Central memory CD4-positive, alpha-beta T cell (primary cell): ENCODE data around the gene PLEKHA8.
"Not testable (repeated sequence)": the region's sequence is repeated elsewhere in the genome, so short reads cannot be mapped to it uniquely, and the experiment has no call there.

Experiments
- DNase-seq: peaks from one replicate; pipeline ENCODE4 v3.0.0; 2022

Gene PLEKHA8

GRCh38 chr7:30066687-30067086 lies 38.5 kb downstream of the PLEKHA8 start:
- DNase-seq, result no peak

DNA sequence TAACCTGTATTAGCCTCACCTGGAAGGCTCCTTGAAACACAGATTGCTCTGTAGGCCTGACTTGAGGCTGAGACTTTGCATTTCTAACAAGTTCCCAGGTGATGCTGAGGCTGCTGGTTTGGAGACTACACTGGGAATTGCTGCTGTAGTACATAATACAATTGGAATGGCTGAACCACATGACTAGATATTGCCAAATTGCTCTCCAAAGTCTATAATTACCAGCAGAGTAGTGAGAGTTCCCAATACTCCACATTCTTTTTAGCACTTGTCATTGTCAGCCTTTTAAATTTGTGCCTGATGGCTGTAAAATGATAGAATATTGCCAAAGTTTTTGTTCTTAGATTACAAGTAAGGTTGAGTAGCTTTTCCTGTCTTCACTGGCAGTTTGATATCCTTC lies 39.9 kb downstream of the PLEKHA8 start:
- no peak for DNase-seq

DNA sequence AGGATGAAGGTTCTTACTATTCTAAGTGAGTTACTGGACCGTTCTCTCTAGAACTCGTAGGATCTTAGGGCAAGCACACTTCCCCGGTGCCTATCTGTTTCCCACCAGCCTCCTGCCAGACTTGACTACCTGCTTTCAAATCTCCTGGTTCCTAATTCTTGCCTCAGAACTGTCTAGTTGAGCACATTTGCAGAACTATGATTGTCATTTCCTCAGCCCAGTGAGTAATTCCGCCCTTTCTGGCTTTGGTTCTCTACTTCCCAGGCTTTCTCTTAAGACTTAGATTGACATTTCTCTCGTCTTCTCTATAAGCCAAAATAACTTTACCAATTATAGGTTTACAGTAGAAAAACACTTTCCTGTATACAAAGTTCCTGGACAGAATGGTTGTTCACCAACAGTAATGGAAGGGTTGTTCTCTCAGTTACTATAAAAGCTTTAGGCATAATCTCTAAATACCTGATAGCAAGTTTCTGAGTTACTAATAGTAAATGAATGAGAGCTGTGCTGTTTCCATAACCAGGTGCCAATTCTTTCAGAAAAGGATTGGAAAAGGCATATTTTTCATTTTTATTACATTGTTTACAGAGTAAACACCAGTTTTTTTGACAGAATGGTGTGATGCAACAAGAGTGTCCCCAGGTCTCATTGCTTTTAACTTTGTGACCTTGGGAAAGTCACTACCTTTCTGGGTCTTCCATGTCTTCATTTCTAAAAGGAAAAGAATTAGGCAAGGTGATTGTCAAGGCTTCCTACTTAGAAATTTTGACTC lies 41.1 kb downstream of the PLEKHA8 start:
- DNase-seq, result no peak

GRCh38 chr7:30070052-30070451 lies 41.8 kb downstream of the PLEKHA8 start:
- DNase-seq, result no peak

DNA sequence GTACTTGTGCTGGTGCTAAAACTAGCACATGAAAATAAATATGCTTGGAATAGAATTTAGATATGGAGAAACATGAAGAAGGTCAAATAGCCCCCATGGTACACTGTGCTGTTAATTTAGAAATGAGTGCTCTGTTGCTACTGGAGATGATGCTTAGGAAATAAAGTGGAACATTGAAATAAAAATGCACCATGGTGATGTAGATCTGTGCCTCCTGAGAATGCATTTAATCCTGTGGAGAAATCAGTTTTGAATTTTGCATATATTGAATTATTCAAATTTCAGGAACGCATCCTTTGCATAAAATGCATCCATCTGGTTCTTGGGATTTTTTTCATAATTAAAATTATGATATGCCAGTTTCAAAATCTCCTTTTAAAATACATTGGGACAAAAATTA lies 44.5 kb downstream of the PLEKHA8 start:
- no peak for DNase-seq

GRCh38 chr7:30074422-30075030 lies 46.3 kb downstream of the PLEKHA8 start:
- DNase-seq, result peak; percentile 6

GRCh38 chr7:30076411-30076810 lies 48.2 kb downstream of the PLEKHA8 start:
- no peak for DNase-seq

- no peak for DNase-seq
These were observed 50.1 kb downstream of the PLEKHA8 start for GRCh38 chr7:30078280-30078679.

DNA sequence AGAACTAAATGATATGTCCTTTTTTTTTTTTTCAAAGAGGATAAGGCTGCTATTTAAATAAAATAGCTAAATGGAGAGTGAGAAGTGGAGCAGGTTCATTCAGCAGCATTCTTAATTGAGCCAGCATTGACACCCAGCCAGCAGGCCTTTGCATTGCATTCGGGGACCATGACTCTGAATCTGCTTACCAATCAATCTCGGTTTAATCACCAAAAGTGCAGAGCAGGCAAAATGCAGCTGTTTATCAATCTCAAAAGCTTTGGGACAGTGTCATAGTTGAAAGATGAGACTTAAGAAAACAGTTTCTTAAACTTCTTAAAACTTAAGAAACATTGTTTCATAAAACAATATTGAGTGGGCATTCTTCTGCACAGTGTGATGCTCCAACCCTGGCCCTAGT lies 51.7 kb downstream of the PLEKHA8 start:
- no peak for DNase-seq

DNA sequence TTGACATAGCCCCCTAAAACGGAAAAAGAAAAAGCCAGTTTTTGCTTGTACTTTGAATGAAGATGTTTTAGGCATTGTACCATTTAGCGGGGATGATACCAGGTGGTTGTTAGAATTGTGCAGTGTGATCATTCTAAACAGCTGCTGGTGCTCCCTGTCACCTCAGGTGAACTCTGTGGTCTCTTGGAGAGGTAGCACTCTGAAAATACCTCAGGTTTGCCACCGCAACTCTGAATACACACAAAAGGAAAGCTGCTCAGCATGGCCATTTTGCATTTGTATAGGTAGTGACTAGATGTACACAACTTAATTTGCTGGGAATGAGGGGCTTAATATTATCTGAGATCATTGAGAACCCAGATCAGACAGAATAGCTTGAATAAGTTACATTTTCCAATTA lies 52.6 kb downstream of the PLEKHA8 start:
- DNase-seq, result no peak

GRCh38 chr7:30082686-30083085 lies 54.5 kb downstream of the PLEKHA8 start:
- no peak for DNase-seq

DNA sequence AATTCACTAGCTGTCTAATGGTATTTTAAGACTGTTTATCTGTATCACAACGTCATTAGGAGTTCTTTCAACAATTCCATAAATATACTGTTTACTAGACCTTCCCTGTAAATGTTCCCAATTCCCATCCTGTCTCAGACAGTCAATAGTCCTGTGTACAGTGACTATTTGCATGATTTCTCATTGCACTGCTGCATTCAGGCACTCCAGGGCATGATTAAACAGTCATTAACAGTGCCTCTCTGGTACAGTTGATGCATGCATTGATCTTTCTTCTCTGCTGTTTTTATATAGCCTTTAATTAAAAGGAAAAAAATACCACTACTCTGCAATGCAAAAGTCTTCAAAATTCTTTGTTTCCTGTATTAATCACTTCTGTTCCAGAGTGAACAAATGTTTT lies 55.1 kb downstream of the PLEKHA8 start:
- DNase-seq, result no peak

DNA sequence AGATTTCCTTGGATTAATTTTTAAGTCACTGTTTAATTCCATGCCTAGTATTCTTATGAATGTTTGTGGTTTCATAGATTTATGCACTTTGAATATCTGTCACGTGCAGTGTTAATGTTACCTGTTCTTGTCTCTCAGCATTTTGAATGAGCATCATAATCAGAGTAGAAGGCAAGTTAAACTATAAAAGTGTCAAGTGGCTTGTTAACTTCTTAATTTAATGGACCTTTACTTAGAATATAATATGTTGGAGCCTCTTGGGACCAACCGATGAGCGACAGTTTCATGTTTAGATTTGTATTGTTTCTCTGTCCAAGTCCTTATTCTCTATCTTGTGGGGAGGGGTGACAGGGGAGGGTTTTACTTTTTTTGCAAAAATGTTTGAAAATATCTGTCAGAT lies 56.0 kb downstream of the PLEKHA8 start:
- no peak for DNase-seq

GRCh38 chr7:30086529-30086928 lies 58.3 kb downstream of the PLEKHA8 start:
- DNase-seq, result no peak

GRCh38 chr7:30087371-30087770 lies 59.2 kb downstream of the PLEKHA8 start:
- DNase-seq, result no peak

DNA sequence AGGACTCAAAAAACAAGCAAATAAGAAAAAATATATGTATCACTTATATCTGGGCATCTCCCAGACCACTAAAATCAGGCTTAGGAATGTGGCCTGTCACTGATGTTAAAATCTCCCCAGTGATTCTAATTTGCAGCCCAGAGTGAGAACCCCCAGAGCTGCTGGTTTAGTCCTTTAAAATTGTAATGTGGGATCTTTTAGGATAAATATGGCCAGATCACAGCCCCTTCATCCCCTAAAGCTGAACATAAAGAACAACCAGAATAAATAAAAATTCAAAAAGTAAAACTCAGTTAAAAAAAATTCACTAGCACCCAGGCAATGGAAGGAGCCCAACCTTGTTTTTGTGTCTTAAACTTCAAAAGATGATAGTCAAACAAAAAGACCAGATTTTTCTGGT lies 60.1 kb downstream of the PLEKHA8 start:
- no peak for DNase-seq

- no peak for DNase-seq
These were observed 61.9 kb downstream of the PLEKHA8 start for GRCh38 chr7:30090111-30090510.

- DNase-seq, result no peak
These were observed 63.3 kb downstream of the PLEKHA8 start for GRCh38 chr7:30091491-30091912.

DNA sequence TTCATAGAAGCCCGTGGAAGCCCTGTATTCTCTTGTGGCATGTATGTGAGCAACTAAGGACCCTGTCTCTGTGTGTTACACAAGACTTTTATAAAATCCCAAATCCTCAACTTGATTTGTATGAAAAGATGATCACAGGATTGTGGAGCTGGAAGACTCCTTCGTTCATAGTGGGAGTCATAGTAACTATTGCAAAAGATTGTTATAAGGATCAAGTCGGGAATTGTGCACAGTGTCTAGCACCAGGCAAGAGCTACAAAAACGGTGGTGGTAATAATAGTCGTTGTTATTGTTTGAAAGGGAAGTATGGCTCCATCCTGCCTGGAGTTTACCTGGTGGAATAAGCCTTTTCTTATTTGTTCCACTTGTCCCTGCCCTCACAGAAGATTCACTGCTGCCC lies 63.8 kb downstream of the PLEKHA8 start:
- DNase-seq, result no peak

GRCh38 chr7:30093420-30093952 lies 65.3 kb downstream of the PLEKHA8 start:
- DNase-seq, result no peak

DNA sequence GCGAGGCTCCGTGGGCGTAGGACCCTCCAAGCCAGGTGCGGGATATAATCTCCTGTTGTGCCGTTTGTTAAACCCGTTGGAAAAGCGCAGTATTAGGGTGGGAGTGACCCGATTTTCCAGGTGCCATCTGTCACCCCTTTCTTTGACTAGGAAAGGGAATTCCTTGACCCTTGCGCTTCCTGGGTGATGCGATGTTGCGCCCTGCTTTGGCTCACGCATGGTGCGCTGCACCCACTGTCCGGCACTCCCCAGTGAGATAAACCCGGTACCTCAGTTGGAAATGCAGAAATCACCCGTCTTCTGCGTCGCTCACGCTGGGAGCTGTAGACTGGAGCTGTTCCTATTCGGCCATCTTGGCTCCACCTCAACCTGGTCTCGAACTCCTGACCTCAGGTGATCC lies 70.4 kb downstream of the PLEKHA8 start:
- not testable (repeated sequence) for DNase-seq

DNA sequence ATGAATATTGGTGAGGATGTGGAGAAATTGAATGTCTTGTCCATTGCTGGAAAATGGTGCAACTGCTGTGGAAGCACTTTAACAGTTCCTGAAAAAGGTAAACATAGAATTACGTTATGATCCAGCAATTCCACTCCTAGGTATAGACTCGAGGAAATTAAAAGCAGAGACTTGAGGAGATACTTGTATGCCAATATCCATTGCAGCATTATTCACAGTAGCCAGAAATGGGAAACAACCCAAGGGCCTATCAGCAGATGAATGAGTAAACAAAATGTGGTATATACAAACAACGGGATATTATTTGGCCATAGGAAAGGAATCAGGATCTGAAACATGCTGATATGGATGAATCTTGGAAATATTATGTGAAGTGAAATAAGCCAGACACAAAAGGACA lies 74.1 kb downstream of the PLEKHA8 start:
- DNase-seq, result no peak

DNA sequence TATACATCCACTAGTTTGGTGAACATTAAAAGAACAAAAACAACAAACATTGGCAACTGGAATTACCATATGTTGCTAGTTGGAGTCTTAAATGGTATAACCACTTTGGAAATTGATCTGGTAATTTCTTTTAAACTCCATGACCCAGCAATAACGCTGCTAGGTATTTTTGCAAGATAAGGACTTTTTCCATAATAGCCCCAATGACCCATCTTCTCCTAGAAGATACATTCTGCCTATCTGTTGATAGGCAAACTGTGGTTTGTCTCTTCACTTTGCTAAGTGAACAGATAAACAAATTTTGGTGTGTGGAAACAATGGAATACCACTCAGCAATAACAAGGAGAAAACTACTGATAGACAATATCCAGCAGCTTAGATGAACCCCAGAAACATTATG lies 75.9 kb downstream of the PLEKHA8 start:
- no peak for DNase-seq

DNA sequence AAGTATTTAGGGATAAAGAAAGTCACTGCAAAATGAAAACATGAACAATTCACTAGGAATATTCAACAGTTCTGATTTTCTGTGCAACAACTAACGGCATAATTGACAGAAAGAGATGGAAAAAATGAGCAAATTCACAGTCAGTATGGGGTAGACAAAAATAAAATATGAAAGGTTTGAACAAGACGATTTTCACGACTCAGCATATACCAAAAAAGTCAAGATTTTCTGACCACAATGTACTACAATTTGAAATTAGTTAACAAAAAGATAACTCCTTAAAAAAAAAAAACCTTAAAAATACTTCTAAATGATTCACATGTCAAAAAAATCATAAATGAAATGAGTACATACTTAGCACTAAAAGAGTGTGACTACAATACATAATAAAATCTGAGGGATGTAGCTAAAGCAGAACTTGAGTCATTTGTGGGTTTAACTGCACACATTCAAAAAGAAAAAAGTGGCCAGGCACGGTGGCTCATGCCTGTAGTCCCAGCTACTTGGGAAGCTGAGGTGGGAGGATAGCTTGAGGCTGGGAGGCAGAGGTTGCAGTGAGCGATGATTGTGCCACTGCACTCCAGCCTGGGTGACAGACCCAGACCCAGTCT lies 84.0 kb downstream of the PLEKHA8 start:
- DNase-seq, result no peak
